PC-9 (cell line): ENCODE results near the gene FOXO3.

Source experiments
- EZH2 ChIP-seq: fragments of 200-600 bp; sonication (generic); IDR thresholded peaks from 2 replicates; pipeline ENCODE4 v1.8.0; 2017; ENCODE audit warnings: antibody characterized with exemption, low read depth
- TF ChIP-seq, protein P1 (sequence below): fragments of 200-600 bp; sonication (generic); conservative IDR thresholded peaks from 2 replicates; pipeline ENCODE4 v1.6.1; 2017; ENCODE audit warnings: mixed run types, antibody characterized with exemption, mild to moderate bottlenecking, moderate library complexity

DNA sequence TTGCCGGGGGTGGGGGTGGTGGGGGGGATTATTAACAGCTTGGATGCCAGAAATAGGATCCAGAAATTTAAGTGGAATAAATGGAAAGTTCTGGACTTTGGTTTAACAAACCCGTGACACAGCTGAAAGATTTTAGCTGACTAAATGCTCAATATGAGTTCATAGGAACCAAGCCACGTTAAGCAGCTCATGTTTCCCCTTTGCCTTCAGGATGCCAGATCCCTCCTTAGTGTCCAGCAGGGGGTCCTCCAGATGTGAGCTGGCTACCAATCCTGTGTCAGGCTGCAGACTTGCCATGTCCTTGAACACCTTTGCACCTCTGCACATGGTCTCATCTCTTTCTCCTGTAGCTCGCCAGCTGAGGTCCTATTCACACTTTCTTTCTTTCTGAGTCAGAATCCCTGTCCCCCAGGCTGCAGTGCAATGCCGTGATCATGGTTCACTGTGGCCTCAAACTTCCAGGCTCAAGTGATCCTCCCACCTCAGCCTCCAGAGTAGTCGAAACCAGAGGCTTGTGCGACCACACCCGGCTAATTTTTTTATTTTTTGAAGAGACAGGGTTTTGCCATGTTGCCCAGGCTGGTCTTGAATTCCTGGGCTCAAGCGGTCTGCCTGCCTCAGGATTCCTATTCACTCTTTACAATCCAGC lies 154.2 kb downstream of the FOXO3 start:
- TF ChIP-seq EZH2 = no peak
- TF ChIP-seq, protein P1, sequence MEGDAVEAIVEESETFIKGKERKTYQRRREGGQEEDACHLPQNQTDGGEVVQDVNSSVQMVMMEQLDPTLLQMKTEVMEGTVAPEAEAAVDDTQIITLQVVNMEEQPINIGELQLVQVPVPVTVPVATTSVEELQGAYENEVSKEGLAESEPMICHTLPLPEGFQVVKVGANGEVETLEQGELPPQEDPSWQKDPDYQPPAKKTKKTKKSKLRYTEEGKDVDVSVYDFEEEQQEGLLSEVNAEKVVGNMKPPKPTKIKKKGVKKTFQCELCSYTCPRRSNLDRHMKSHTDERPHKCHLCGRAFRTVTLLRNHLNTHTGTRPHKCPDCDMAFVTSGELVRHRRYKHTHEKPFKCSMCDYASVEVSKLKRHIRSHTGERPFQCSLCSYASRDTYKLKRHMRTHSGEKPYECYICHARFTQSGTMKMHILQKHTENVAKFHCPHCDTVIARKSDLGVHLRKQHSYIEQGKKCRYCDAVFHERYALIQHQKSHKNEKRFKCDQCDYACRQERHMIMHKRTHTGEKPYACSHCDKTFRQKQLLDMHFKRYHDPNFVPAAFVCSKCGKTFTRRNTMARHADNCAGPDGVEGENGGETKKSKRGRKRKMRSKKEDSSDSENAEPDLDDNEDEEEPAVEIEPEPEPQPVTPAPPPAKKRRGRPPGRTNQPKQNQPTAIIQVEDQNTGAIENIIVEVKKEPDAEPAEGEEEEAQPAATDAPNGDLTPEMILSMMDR = no peak
